Hindlimb muscle (tissue), 1 donor: ENCODE data around the gene PAQR3. TPM values are rescaled to one million over a fixed set of nuclear protein-coding genes. Genes with fewer than 3 reads are reported as not detected.

Source experiments
- DNase-seq: peaks from one replicate; pipeline ENCODE4 v3.0.0-alpha.2; 2013
- polyA plus RNA-seq: library from polyadenylated mRNA; unstranded; fragments of 120-200 nt; gene quantifications from one replicate; pipeline ENCODE4 v1.2.1, GENCODE V29; 2013; ENCODE audit not compliant: insufficient read length

PAQR3 gene
- 11.2 TPM for polyA plus RNA-seq

- DNase-seq, result peak; percentile 92
These were observed at the start of gene PAQR3 for GRCh38 chr4:78938868-78939666. Gene PAQR3 (minus strand): TSS chr4:78939438. CDS start chr4:78939224, 214 bp downstream.

DNA sequence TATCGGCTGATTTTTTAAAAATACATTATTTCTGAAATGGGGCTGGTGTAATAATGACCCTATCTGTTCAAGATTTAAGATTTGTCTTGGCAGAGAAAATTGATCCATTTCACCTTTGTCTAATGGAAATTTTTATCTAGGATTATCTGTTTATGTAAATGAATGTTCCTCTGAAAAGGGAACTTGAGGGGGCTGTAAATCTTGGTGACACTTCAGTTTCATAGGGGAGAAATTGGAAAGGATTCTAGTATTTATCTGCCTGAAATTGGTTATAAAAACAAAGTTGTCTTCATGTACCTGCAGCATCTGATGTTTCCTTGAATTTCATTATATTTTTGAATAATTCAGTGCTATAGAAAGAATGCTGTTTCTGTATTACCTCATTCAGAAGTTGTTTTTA, 48.4 kb upstream of the PAQR3 start:
- DNase-seq, result no peak

- DNase-seq, result no peak
These were observed 45.4 kb upstream of the PAQR3 start for GRCh38 chr4:78984593-78984992.

DNA sequence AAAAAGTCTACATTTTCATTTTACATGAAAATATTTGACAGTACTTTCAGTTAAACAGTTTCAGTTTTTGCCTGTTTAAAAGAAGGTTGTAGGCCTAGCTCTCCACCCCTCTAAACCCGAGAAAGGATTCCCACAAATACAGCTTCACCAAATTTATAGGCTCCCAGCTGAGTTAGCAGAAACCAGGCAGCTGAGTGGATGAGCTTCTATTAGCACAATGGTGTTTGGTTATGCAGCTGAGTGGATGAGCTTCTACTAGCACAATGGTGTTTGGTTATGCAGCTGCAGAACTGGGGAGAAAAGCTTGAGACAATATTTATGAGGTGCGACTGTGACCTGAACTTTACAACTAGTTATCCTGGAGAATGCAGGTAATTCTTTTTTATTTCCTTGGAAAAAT, 36.6 kb upstream of the PAQR3 start:
- DNase-seq, result no peak

DNA sequence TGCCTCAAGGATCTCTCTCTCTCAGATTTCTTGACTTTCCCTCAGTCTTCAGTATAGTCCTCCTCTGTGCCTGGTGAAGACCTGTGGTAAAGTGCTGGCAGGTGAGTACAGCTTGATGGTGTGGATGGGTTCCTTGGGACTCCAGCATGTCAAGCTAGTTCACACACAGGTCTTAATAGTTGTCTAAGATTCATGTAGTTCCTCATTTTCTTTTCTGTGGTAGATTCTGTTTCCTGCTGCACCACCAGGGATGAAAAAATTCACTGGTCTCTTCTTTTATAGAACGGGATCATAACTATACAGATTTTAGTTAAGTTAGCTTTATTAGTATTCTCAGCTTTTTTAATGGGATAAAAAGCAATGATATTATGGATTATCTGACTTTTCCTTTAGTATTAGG, 32.5 kb upstream of the PAQR3 start:
- no peak for DNase-seq

GRCh38 chr4:78971326-78971725, 32.1 kb upstream of the PAQR3 start:
- DNase-seq, result peak; percentile 58

GRCh38 chr4:78962597-78963115, 23.4 kb upstream of the PAQR3 start:
- DNase-seq, result no peak

GRCh38 chr4:78960926-78961325, 21.7 kb upstream of the PAQR3 start:
- no peak for DNase-seq

DNA sequence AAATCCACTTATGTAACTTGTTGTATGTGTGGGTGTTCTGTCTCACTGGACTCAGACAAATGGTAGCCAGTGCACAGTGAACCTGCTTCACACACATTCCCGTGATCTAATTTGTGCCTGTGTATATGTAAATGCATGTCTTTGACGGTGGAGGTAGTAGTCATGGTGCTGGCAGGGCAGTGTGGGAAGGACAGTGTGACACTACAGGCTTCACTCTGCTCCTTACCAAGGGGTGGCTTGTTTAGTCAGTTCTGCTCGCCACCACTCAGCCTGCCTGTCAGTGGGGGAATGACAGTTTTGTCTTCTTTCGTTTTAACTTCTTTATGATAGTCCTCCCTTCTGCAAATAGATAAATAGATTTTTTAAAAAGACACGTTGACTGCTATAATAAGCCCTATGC, 17.7 kb upstream of the PAQR3 start:
- no peak for DNase-seq

GRCh38 chr4:78953769-78954666, 14.8 kb upstream of the PAQR3 start:
- peak; percentile 21 for DNase-seq

GRCh38 chr4:78953231-78953630, 14.0 kb upstream of the PAQR3 start:
- DNase-seq, result no peak

DNA sequence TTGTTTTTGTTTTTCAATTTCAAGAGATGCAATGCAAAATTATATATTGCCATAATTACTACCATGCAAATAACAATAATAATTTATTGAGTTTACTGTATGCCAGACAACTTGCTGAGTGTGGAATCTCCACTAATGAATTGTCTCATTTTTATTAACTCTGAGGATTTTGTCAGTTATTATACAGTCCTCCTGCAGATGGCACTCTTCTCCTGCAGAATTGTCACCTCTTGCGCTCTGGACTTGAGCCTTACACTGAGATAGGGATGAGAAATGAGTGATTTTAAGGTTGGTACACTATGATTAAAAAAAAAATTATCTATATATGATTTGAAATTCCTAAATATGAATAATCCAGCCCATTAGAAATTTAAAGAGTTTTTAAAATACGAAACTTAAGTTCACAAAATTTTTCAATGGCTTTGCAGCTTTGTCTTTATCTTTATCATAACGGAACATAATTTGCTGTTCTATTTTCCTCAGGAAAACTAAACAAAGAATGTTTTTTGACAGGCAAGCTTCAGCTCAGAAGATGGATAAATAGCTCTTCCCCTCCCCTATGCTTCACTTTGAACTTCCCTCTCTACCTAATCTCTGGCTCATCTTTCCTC, 12.7 kb upstream of the PAQR3 start:
- DNase-seq, result peak; percentile 54

- no peak for DNase-seq
These were observed 10.5 kb upstream of the PAQR3 start for GRCh38 chr4:78949735-78950134.

DNA sequence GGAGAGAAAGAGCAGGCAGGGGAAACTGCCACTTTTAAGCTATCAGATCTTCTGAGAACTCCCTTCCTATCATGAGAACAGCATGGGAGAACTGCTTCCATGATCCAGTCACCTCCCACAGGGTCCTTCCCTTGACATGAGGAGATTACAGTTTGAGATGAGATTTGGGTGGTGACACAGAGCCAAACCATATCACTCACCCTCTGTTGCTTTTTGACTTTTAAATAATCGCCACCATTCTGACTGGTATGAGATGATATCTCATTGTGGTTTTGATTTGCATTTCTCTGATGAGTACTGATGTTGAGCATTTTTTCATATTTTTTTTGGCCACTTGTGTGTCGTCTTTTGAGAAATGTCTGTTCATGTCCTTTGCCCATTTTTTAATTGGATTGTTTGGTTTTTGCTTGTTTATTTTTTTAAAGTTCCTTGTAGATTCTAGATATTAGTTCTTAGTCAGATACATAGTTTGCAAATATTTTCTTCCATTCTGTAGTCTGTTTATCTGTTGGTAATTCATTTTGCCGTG, 6.5 kb upstream of the PAQR3 start:
- no peak for DNase-seq

GRCh38 chr4:78944381-78944780, 5.1 kb upstream of the PAQR3 start:
- DNase-seq, result no peak

GRCh38 chr4:78940752-78941151, 1.5 kb upstream of the PAQR3 start:
- no peak for DNase-seq

GRCh38 chr4:78939667-78940008, 400 bp upstream of the PAQR3 start:
- DNase-seq, result no peak

- DNase-seq, result no peak
These were observed 767 bp downstream of the PAQR3 start for GRCh38 chr4:78938474-78938867.

GRCh38 chr4:78937837-78938236, 1.4 kb downstream of the PAQR3 start:
- DNase-seq, result no peak

GRCh38 chr4:78936989-78937388, 2.2 kb downstream of the PAQR3 start:
- no peak for DNase-seq

- DNase-seq, result no peak
These were observed 9.1 kb downstream of the PAQR3 start for GRCh38 chr4:78930016-78930629.

GRCh38 chr4:78928835-78929234, 10.4 kb downstream of the PAQR3 start:
- no peak for DNase-seq
